ENCODE results near the gene HSPB9.

DNA sequence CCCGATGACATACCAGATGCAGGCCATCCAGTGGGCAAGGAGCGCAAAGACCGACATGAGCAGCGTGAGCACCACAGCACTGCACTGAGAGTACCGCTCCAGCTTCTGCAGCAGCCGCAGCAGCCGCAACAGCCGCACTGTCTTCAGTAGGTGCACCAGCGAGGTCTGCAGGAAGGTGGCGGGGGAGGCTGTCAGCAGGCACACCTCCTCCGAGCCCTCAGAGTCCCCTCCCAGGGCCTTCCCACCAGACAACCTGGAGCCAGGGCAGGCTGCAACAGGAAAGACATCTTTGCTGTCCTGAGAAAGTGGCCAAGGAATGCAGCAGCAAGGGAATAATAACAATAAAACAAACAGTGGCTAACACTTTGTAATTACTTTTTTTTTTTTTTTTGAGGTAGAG, 49.2 kb downstream of the HSPB9 start:
- TF ChIP-seq EP300 (IDR thresholded peaks at IDR 0.05; ENCODE audit: low read depth) (no peak), POLR2A (IDR thresholded peaks at IDR 0.05) (no peak)

All from transverse colon (tissue), 1 donor.